Stimulated activated CD4-positive, alpha-beta T cell treated with anti-CD3 and anti-CD28 coated beads, TNF-alpha, amount 100 ng/mL, for 48 hours (primary cell): Measurements from ENCODE around the gene FAM174C.
A peak's percentile ranks its signal among the peaks of the same experiment; 100 is the strongest.

Experiments
- DNase-seq, 3 donors: peaks; one replicate each; pipeline ENCODE4 v3.0.0-alpha.2; 2020; ENCODE audit warnings: low read depth in 3 of 3

FAM174C gene

GRCh38 chr19:1249990-1250436 is 25.3 kb upstream of the FAM174C start:
- DNase-seq: no peak

DNA sequence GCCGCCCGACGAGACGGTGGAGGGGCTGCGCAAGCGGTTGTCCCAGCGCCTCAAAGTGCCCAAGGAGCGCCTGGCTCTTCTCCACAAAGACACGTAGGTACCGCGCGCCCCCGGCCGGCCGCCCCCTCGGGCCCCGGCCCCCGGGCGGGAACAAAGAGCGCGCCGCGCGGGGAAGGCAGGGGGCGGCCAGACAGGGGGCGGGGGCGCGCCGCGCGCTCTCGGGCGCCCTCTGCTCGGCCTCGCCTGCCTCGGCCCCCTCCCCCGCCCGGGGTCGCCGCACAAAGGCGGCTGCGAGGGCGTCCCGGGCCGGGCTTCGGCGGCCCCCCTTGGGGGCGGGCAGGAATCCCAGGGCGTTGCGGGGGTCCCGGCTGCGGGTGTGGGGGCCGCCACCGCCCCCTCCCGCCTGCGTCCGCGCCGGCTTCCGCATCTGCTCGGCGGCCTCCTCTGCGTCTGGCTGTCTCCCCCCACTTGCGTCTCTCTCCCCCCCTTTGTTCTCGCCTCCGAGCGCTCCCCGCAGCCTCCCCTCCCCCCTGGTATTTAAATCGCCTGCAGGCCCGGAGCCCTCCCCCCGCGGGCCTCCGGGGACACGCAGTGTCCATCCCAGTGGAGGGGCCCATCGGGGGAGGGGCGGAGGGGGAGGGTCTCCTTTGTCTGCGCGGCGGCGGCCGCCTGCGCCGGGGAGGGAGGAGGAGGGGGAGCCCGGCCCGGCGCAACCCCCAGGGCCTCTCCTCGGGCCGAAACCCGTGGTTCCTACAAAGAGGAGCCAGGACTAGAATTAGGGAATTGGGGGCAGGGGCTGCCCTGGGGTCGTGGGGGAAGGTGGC is 24.7 kb upstream of the FAM174C start:
- DNase-seq: no peak

DNA sequence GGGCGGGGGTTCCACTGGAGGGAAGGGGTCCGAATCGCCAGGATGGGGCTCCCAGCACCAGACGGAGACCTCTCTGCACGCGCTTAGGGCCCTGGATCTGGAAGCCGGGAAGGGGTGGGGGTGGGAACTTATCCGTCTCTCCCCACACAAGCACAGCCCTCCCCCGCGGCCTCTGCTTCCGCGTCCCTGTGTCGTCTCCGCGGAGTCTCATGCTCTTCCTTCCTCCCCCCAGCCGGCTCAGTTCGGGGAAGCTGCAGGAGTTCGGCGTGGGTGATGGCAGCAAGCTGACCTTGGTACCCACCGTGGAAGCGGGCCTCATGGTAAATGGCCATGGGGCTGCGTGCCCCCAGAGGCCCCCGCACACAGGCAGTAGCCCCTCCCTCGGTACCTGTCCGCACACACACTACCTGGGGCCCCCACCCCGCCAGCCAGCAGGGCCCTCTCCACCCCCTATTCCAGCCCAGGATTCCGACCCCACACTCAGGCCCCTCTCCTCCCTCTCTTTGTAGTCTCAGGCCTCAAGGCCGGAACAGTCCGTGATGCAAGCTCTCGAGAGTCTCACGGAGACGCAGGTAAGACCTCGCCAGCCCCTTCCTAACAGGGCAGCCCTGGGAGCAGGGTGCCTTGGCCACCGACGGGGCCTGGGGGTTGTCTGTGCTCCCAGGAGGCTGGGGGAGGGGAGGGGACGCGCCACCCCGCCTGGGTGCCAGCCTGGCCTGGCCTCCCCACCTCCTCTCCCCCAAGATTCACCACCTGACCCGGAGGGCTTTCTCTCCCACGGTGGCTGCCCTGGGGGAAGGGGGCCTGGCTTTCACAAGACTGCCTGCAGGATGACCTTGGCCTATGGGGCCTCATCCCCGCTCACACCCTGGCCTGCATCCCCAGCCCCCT is 23.8 kb upstream of the FAM174C start:
- peak in 1 of 3 donors; percentile 58 for DNase-seq

GRCh38 chr19:1252221-1252820 is 23.0 kb upstream of the FAM174C start:
- DNase-seq: no peak

- peak; percentile 57 to 64 (median 63) for DNase-seq
Observed at GRCh38 chr19:1252821-1253513, 22.4 kb upstream of the FAM174C start.

GRCh38 chr19:1253514-1254080 is 21.7 kb upstream of the FAM174C start:
- no peak for DNase-seq

- DNase-seq: no peak
Observed at GRCh38 chr19:1254081-1254527, 21.2 kb upstream of the FAM174C start.

DNA sequence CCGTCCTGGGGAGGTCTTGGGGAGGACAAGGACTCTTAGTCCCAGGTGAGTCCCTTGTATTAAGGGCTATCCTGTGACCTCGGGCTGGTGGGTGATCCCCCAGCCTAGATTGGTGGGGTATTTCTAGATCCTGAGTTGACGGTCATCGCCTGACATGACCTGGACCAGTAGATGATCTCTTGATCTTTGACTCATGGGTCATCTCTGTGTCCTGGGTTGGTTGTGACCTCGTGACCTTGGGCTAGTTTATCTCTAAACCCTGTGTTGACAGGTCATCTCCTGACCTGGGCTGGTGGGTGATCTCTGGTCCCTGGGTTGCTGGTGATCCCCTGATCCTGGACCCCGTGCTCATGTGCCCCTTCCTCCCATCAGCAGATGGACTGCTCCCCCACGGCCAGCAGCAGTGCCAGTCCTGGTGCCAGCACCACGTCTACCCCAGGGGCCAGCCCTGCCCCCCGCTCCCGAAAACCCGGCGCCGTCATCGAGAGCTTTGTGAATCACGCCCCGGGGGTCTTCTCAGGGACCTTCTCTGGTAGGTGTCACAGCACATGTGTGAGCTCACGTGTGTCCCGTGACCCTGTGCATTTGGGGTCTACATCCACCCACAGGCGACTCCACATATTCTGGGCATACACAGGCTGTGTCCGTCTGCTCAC is 20.7 kb upstream of the FAM174C start:
- no peak for DNase-seq

DNA sequence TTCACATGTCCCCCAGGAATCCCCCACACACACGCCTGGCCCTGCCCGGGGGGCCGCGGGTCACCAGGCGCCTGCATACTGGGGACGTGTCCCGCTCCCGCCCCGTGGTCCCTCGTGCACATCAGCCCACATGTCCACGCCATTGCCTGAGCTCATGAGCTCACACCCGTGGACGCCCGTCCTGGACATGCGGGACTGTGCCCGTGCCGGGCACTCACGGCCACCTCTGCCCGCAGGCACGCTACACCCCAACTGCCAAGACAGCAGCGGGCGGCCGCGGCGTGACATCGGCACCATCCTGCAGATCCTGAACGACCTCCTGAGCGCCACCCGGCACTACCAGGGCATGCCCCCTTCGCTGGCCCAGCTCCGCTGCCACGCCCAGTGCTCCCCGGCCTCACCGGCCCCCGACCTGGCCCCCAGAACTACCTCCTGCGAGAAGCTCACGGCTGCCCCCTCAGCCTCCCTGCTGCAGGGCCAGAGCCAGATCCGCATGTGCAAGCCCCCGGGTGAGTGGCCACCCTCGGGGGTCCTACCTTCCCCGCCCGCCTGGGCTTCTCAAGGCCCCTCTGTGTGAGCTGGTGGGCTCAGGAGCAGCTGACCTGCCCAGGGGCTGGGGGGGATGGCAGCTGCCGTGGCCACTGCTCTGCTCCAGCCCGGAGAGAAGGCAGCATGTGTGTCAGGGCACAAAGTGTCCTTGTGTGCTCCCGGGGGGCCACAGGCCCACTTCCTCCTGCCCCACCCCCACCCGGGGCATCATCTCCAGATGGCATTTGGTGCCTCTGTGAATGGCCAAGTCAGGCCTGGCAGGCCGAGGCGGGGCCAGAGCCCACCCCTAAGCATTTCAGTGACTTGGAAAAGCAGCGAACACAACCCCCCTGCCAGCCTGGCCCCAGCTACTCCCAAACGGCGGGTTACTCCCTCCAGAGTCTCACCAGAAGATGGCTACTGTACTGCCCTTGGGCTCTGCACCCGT is 19.9 kb upstream of the FAM174C start:
- DNase-seq: no peak

DNA sequence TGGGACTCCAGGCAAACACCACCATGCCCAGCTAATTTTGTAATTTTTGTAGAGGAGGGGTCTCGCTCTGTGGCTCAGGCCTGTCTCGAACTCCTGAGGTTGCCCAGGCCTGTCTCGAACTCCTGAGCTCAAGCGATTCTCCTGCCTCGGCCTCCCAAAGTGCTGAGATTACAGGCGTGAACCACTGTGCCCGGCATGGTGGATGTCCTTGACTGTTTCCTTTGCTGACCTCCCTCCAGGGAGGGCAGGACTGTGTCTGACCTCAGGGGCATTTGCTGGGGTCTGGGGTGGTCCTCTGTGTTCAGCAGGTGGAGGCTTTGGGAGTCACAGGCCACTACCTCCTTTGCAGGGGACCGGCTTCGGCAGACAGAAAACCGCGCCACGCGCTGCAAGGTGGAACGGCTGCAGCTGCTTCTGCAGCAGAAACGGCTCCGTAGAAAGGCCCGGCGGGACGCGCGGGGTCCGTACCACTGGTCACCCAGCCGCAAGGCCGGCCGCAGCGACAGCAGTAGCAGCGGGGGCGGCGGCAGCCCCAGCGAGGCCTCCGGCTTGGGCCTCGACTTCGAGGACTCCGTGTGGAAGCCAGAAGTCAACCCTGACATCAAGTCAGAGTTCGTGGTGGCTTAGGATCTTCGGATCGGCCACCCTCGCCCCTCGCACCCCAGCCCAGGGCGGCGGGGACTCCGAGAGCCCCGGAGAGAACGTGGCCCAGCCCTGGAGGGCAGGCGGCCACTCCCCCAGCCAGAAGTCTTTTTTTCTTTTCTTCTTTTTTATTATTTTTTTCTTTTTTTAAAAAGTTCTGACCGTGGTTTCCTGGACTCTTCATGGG is 18.5 kb upstream of the FAM174C start:
- no peak for DNase-seq

- no peak for DNase-seq
Observed at GRCh38 chr19:1257475-1258162, 17.7 kb upstream of the FAM174C start.

DNA sequence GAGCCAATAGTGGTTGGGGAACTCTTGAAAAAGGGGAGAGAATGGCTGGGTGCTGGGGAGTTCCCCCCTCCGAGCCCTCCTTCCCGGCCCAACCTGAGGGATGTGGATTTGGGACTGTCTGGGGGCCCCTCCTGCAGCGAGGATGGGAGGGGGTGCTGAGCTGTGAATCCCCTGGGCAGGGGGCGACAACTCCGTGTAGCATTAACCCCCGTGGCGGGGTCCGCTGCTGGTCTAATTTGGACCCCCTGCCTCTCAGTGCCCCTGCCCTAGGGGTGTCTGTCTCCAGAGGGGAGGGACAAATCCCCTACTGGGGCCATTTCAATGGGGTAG is 17.2 kb upstream of the FAM174C start:
- no peak for DNase-seq

DNA sequence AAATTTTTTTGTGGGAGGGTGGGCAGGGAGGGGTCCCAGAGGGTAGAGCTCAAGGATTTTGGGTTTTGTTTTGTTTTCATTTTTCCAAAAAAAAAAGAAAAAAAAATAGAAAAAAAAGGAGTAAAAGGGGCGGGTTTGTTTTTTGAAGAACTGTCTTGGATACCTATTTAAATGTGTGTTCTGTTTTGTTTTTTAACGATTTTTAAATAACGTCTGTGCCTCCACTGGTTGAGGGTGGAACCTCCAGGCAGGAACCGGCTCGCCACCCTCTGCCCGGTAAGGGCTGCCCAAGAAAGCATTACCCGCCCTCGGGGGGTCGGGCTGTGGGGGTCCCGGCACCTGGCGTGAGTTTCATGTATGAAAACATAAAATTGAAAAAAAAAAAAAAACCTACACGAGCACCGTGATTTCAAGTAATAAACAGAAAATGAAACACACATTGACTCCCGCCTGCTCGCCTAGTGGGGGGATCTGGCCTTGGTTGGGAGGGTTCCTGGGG is 16.6 kb upstream of the FAM174C start:
- DNase-seq: no peak

GRCh38 chr19:1259206-1259875 is 16.0 kb upstream of the FAM174C start:
- peak in 1 of 3 donors; percentile 70 for DNase-seq

DNA sequence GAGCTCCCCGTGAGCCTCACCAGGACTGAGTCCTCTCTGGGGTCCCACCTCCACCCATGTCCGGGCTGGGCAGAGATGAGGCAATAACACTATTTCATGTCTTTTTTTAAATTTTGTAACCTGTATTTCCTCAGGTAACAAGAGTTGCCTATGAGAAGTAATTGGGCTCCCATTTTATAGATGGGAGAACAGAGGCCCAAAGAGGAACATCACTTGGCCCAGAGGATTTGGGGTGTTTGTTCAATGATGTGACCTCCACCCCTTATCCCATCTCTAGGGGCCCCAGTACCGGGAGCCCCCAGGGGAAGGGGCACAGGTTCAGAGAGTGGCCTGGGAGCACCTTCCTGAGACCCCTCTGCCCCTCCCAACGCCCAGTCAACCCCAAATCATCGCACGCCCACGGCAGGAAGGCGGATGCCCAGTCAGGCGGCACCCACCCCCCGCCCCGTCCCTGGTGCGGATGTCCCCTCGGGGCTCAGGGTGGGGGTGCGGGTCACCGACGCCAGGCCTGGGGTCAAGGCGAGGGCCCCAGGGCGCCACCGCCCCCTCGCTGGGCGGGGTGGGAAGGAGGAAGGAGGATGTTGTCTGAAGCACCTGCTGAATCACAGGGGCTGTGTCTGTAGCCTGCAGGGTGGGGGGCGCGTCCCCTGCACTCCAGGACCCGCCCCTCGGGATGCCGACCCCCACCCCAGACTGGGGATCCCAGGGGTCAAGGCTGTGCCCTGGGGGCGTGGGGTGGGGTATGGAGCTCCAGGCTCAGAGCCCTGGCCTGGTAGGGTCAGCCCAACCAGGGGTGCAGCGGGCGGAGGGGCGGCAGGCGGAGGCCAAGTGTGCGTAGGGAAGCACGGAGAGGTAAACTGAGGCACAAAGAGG is 15.2 kb upstream of the FAM174C start:
- peak in 1 of 3 donors; percentile 51 for DNase-seq
